ENCODE data around the gene DCANP1.

- TF ChIP-seq, protein P1, sequence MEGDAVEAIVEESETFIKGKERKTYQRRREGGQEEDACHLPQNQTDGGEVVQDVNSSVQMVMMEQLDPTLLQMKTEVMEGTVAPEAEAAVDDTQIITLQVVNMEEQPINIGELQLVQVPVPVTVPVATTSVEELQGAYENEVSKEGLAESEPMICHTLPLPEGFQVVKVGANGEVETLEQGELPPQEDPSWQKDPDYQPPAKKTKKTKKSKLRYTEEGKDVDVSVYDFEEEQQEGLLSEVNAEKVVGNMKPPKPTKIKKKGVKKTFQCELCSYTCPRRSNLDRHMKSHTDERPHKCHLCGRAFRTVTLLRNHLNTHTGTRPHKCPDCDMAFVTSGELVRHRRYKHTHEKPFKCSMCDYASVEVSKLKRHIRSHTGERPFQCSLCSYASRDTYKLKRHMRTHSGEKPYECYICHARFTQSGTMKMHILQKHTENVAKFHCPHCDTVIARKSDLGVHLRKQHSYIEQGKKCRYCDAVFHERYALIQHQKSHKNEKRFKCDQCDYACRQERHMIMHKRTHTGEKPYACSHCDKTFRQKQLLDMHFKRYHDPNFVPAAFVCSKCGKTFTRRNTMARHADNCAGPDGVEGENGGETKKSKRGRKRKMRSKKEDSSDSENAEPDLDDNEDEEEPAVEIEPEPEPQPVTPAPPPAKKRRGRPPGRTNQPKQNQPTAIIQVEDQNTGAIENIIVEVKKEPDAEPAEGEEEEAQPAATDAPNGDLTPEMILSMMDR (IDR thresholded peaks at IDR 0.05; ENCODE audit: low read depth, low read length): no peak
- TF ChIP-seq EZH2phosphoT487 (IDR thresholded peaks at IDR 0.05; ENCODE audit: low read depth): no peak
Measured at GRCh38 chr5:135494196-135494595, 47.0 kb upstream of the DCANP1 start.
